ENCODE measurements around the gene SLC4A11. TPM values are rescaled to one million over a fixed set of nuclear protein-coding genes. Genes with fewer than 3 reads are reported as not detected.

The SLC4A11 gene
- total and polyA plus RNA-seq, 10 of the 15 experiments (the other 5 are each of a cell fraction or from before 2014, with no cell fraction given): 0.07 to 2.3 (median 1.1) TPM

GRCh38 chr20:3245711-3246110 is 6.7 kb upstream of the SLC4A11 start (continued):
- TF ChIP-seq, protein P1, sequence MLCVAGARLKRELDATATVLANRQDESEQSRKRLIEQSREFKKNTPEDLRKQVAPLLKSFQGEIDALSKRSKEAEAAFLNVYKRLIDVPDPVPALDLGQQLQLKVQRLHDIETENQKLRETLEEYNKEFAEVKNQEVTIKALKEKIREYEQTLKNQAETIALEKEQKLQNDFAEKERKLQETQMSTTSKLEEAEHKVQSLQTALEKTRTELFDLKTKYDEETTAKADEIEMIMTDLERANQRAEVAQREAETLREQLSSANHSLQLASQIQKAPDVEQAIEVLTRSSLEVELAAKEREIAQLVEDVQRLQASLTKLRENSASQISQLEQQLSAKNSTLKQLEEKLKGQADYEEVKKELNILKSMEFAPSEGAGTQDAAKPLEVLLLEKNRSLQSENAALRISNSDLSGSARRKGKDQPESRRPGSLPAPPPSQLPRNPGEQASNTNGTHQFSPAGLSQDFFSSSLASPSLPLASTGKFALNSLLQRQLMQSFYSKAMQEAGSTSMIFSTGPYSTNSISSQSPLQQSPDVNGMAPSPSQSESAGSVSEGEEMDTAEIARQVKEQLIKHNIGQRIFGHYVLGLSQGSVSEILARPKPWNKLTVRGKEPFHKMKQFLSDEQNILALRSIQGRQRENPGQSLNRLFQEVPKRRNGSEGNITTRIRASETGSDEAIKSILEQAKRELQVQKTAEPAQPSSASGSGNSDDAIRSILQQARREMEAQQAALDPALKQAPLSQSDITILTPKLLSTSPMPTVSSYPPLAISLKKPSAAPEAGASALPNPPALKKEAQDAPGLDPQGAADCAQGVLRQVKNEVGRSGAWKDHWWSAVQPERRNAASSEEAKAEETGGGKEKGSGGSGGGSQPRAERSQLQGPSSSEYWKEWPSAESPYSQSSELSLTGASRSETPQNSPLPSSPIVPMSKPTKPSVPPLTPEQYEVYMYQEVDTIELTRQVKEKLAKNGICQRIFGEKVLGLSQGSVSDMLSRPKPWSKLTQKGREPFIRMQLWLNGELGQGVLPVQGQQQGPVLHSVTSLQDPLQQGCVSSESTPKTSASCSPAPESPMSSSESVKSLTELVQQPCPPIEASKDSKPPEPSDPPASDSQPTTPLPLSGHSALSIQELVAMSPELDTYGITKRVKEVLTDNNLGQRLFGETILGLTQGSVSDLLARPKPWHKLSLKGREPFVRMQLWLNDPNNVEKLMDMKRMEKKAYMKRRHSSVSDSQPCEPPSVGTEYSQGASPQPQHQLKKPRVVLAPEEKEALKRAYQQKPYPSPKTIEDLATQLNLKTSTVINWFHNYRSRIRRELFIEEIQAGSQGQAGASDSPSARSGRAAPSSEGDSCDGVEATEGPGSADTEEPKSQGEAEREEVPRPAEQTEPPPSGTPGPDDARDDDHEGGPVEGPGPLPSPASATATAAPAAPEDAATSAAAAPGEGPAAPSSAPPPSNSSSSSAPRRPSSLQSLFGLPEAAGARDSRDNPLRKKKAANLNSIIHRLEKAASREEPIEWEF (IDR thresholded peaks at IDR 0.05; ENCODE audit: insufficient replicate concordance, low read depth, low read length): no peak
- TF ChIP-seq RFX5 (IDR thresholded peaks at IDR 0.05; ENCODE audit: low read depth, low read length): no peak
- TF ChIP-seq NFXL1 (IDR thresholded peaks at IDR 0.05; ENCODE audit: borderline replicate concordance): no peak
- no peak for TF ChIP-seq HDAC6 (IDR thresholded peaks at IDR 0.05; ENCODE audit: unreplicated experiment)
- TF ChIP-seq WRNIP1 (IDR thresholded peaks at IDR 0.05; ENCODE audit: borderline replicate concordance, low read depth, low read length): no peak
- no peak for TF ChIP-seq EZH2 (IDR thresholded peaks at IDR 0.05; ENCODE audit: borderline replicate concordance, control insufficient read depth, low read depth, low read length)
- TF ChIP-seq, protein P2, sequence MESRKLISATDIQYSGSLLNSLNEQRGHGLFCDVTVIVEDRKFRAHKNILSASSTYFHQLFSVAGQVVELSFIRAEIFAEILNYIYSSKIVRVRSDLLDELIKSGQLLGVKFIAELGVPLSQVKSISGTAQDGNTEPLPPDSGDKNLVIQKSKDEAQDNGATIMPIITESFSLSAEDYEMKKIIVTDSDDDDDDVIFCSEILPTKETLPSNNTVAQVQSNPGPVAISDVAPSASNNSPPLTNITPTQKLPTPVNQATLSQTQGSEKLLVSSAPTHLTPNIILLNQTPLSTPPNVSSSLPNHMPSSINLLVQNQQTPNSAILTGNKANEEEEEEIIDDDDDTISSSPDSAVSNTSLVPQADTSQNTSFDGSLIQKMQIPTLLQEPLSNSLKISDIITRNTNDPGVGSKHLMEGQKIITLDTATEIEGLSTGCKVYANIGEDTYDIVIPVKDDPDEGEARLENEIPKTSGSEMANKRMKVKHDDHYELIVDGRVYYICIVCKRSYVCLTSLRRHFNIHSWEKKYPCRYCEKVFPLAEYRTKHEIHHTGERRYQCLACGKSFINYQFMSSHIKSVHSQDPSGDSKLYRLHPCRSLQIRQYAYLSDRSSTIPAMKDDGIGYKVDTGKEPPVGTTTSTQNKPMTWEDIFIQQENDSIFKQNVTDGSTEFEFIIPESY (IDR thresholded peaks at IDR 0.05): no peak
- no peak for TF ChIP-seq ZNF24 (IDR thresholded peaks at IDR 0.05)
- TF ChIP-seq NFIC (IDR thresholded peaks at IDR 0.05; ENCODE audit: low read depth, low read length): no peak
- TF ChIP-seq RCOR1 (conservative IDR thresholded peaks at IDR 0.05; ENCODE audit: low read depth, low read length): no peak
- TF ChIP-seq ATF7 (IDR thresholded peaks at IDR 0.05; ENCODE audit: low read depth): no peak
- TF ChIP-seq FOXK2 (IDR thresholded peaks at IDR 0.05): no peak
- no peak for TF ChIP-seq MYC (IDR thresholded peaks at IDR 0.05; ENCODE audit: insufficient read depth, insufficient read length, insufficient replicate concordance, low read length, severe bottlenecking)
- TF ChIP-seq, protein P3, sequence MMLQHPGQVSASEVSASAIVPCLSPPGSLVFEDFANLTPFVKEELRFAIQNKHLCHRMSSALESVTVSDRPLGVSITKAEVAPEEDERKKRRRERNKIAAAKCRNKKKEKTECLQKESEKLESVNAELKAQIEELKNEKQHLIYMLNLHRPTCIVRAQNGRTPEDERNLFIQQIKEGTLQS (IDR thresholded peaks at IDR 0.05; ENCODE audit: borderline replicate concordance, extremely low read depth, low read depth, low read length): no peak
- TF ChIP-seq, protein P4, sequence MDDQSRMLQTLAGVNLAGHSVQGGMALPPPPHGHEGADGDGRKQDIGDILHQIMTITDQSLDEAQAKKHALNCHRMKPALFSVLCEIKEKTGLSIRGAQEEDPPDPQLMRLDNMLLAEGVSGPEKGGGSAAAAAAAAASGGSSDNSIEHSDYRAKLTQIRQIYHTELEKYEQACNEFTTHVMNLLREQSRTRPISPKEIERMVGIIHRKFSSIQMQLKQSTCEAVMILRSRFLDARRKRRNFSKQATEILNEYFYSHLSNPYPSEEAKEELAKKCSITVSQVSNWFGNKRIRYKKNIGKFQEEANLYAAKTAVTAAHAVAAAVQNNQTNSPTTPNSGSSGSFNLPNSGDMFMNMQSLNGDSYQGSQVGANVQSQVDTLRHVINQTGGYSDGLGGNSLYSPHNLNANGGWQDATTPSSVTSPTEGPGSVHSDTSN (IDR thresholded peaks at IDR 0.05; ENCODE audit: insufficient replicate concordance, low read depth, low read length): no peak
- TF ChIP-seq RAD21 (IDR thresholded peaks at IDR 0.05; ENCODE audit: insufficient read depth, low read depth, low read length): no peak
- no peak for TF ChIP-seq BCL11A (IDR thresholded peaks at IDR 0.05; ENCODE audit: low read depth, low read length)
- no peak for TF ChIP-seq ETV6 (conservative IDR thresholded peaks at IDR 0.05 in 1 of 2, IDR thresholded peaks at IDR 0.05 in 1 of 2; ENCODE audit: borderline replicate concordance in 1 of 2, low read depth in 1 of 2)

All from GM12878 (cell line).